CD4-positive, alpha-beta memory T cell (primary cell): ENCODE results near the gene FBXW5. TPM values are rescaled to one million over a fixed set of nuclear protein-coding genes. Genes with fewer than 3 reads are reported as not detected.

Experiments
- CTCF ChIA-PET: fragments of 350-600 bp; sonication (Branson Sonifier 250); formaldehyde crosslinking; loops from one replicate; lab custom pipeline; 2021; ENCODE audit warnings: inconsistent platforms; ENCODE audit not compliant: partially characterized antibody; lab: Charles Lee
- POLR2A ChIA-PET: fragments of 350-600 bp; sonication (Branson Sonifier 250); formaldehyde crosslinking; loops from one replicate; lab custom pipeline; 2021; ENCODE audit not compliant: partially characterized antibody; lab: Charles Lee
- DNase-seq, 5 donors: peaks; one replicate each; pipeline versions ENCODE4 v3.0.0 to v3.0.0-alpha.2; 2020 to 2022; ENCODE audit warnings: mixed read lengths in 1 of 5
- H3K27ac ChIP-seq: one replicate; pipeline ENCODE4 v1.7.0; 2013; ENCODE audit warnings: low read depth, low read length
- H3K27me3 ChIP-seq: 2 replicates; pipeline ENCODE4 v1.7.0; 2013; ENCODE audit warnings: mild to moderate bottlenecking, low read length, moderate library complexity; ENCODE audit not compliant: insufficient read depth
- H3K36me3 ChIP-seq: 2 replicates; pipeline ENCODE4 v1.7.0; 2013; ENCODE audit warnings: mild to moderate bottlenecking, low read length, moderate library complexity; ENCODE audit not compliant: insufficient read depth
- H3K4me1 ChIP-seq: 2 replicates; pipeline ENCODE4 v1.7.0; 2013; ENCODE audit warnings: mild to moderate bottlenecking, low read length, moderate library complexity; ENCODE audit not compliant: insufficient read depth
- H3K4me3 ChIP-seq, 2 donors: one replicate each; pipeline ENCODE4 v1.7.0; 2013; ENCODE audit warnings: low read length in 2 of 2, mild to moderate bottlenecking in 1 of 2
- H3K9me3 ChIP-seq, 2 donors: one replicate each; pipeline ENCODE4 v1.7.0; 2013; ENCODE audit warnings: low read length in 2 of 2, control low read depth in 1 of 2; ENCODE audit not compliant: control insufficient read depth in 1 of 2
- H3K27ac Mint-ChIP-seq, 7 donors: one replicate each; pipeline ENCODE4 v1.8.0; 2020 to 2021; ENCODE audit warnings: mixed read lengths in 7 of 7, mild to moderate bottlenecking in 6 of 7, inconsistent platforms in 3 of 7, moderate library complexity in 3 of 7
- H3K27me3 Mint-ChIP-seq, 2 donors: one replicate each; pipeline ENCODE4 v1.8.0; 2020 to 2021; ENCODE audit warnings: mixed read lengths in 2 of 2
- H3K36me3 Mint-ChIP-seq, 2 donors: one replicate each; pipeline ENCODE4 v1.8.0; 2020 to 2021; ENCODE audit warnings: mixed read lengths in 2 of 2, inconsistent platforms in 1 of 2, mild to moderate bottlenecking in 1 of 2
- H3K4me1 Mint-ChIP-seq, 4 donors: one replicate each; pipeline ENCODE4 v1.8.0; 2020 to 2021; ENCODE audit warnings: mixed read lengths in 4 of 4, mild to moderate bottlenecking in 1 of 4
- H3K4me3 Mint-ChIP-seq, 8 donors: one replicate each; pipeline ENCODE4 v1.8.0; 2020 to 2021; ENCODE audit warnings: mixed read lengths in 8 of 8, mild to moderate bottlenecking in 7 of 8, moderate library complexity in 6 of 8, inconsistent platforms in 3 of 8
- H3K9me3 Mint-ChIP-seq, 8 donors: one replicate each; pipeline ENCODE4 v1.8.0; 2020 to 2021; ENCODE audit warnings: mixed read lengths in 8 of 8, mild to moderate bottlenecking in 5 of 8, inconsistent platforms in 3 of 8, moderate library complexity in 1 of 8
- intact Hi-C: fragments of 100-400 bp; cut with micrococcal nuclease; formaldehyde crosslinking; loops from one replicate; pipeline ENCODE4 v1.15.1; 2023
- polyA plus RNA-seq, 2 donors: library from polyadenylated mRNA; unstranded; fragments of 300-500 nt; fragmentation: Illumina TruSeq; gene quantifications; one replicate each; pipeline ENCODE4 v1.2.3, GENCODE V29; 2021
- total RNA-seq, 2 experiments: library from RNA; stranded (reverse); gene quantifications; one replicate each; pipeline ENCODE4 v1.2.3, GENCODE V29; 2021

FBXW5 gene
- total and polyA plus RNA-seq, 4 experiments from 2014 or later, result 98.6 to 160 (median 122) TPM

- intact Hi-C loops, result no loop called here
- no peaks in the 10 kb centered on the region for H3K9me3 Mint-ChIP-seq
- no peaks in the 10 kb centered on the region for H3K27me3 Mint-ChIP-seq
- Histone ChIP-seq H3K27me3 (no peaks in the 10 kb centered on the region), H3K27ac (no peak overlapping the region), H3K4me1 (no peaks in the 10 kb centered on the region), H3K36me3 (peaks cover 46% of the 10 kb centered on the region), H3K9me3 (no peaks in the 10 kb centered on the region), H3K4me3 (no peak overlapping the region)
- ChIA-PET POLR2A (no interaction called here), CTCF (no interaction called here)
- no peak overlapping the region for H3K4me3 Mint-ChIP-seq
- peaks cover 38 to 42% of the 10 kb centered on the region in 2 donors for H3K36me3 Mint-ChIP-seq
- peak overlapping the region in 1 of 7 donors; percentile 37 for H3K27ac Mint-ChIP-seq
- H3K4me1 Mint-ChIP-seq, result peaks cover 3 to 16% (median 6%) of the 10 kb centered on the region in 4 donors
- DNase-seq, result no peak
Observed at GRCh38 chr9:136913701-136914438, 30.7 kb downstream of the FBXW5 start.

GRCh38 chr9:136910901-136911245 lies 33.7 kb downstream of the FBXW5 start:
- H3K27ac Mint-ChIP-seq, result no peak overlapping the region
- no peaks in the 10 kb centered on the region for H3K27me3 Mint-ChIP-seq
- CTCF ChIA-PET, result interaction anchor here (0.7 kb wide), 1 partner anchor 132 kb away, joined by 4 read pairs; no protein-coding TSS in a partner anchor
- POLR2A ChIA-PET, result no interaction called here
- no peaks in the 10 kb centered on the region for H3K9me3 Mint-ChIP-seq
- DNase-seq, result no peak
- no peak overlapping the region for H3K4me3 ChIP-seq
- peaks cover 4 to 19% (median 6%) of the 10 kb centered on the region in 4 donors for H3K4me1 Mint-ChIP-seq
- peaks cover 35% of the 10 kb centered on the region for H3K36me3 ChIP-seq
- no peaks in the 10 kb centered on the region for H3K27me3 ChIP-seq
- H3K36me3 Mint-ChIP-seq, result peaks cover 26 to 28% of the 10 kb centered on the region in 2 donors
- H3K4me3 Mint-ChIP-seq, result no peak overlapping the region
- H3K4me1 ChIP-seq, result no peaks in the 10 kb centered on the region
- no peaks in the 10 kb centered on the region for H3K9me3 ChIP-seq
- intact Hi-C loops, result no loop called here
- H3K27ac ChIP-seq, result no peak overlapping the region

- Mint-ChIP-seq H3K27me3 (no peaks in the 10 kb centered on the region), H3K27ac (no peak overlapping the region), H3K4me3 (no peak overlapping the region), H3K36me3 (peaks cover 23 to 26% of the 10 kb centered on the region in 2 donors), H3K9me3 (no peaks in the 10 kb centered on the region), H3K4me1 (peaks cover 6 to 17% (median 7%) of the 10 kb centered on the region in 4 donors)
- H3K36me3 ChIP-seq, result peaks cover 29% of the 10 kb centered on the region
- intact Hi-C loops, result no loop called here
- DNase-seq, result no peak
- ChIA-PET POLR2A (interaction anchor here (0.5 to 1.5 kb wide), 2 partner anchors 24 to 38 kb away, joined by 3 to 4 read pairs; partner anchors contain the start of gene TRAF2), CTCF (no interaction called here)
- no peaks in the 10 kb centered on the region for H3K9me3 ChIP-seq
- no peak overlapping the region for H3K27ac ChIP-seq
- H3K4me3 ChIP-seq, result no peak overlapping the region
- H3K4me1 ChIP-seq, result peaks cover 2% of the 10 kb centered on the region
- no peaks in the 10 kb centered on the region for H3K27me3 ChIP-seq
Observed at GRCh38 chr9:136910197-136910900, 34.2 kb downstream of the FBXW5 start.

- peaks cover 18 to 21% of the 10 kb centered on the region in 2 donors for H3K36me3 Mint-ChIP-seq
- CTCF ChIA-PET, result no interaction called here
- H3K9me3 ChIP-seq, result no peaks in the 10 kb centered on the region
- DNase-seq, result no peak
- peaks cover 17 to 43% (median 22%) of the 10 kb centered on the region in 4 donors for H3K4me1 Mint-ChIP-seq
- H3K27ac Mint-ChIP-seq, result peak overlapping the region in 4 of 7 donors; percentile 15 to 82 (median 50)
- no peaks in the 10 kb centered on the region for H3K9me3 Mint-ChIP-seq
- no peak overlapping the region for H3K4me3 Mint-ChIP-seq
- intact Hi-C loops, result no loop called here
- H3K4me1 ChIP-seq, result peaks cover 30% of the 10 kb centered on the region
- no peaks in the 10 kb centered on the region for H3K27me3 ChIP-seq
- peaks cover 15% of the 10 kb centered on the region for H3K36me3 ChIP-seq
- no peaks in the 10 kb centered on the region for H3K27me3 Mint-ChIP-seq
- H3K4me3 ChIP-seq, result no peak overlapping the region
- no peak overlapping the region for H3K27ac ChIP-seq
- POLR2A ChIA-PET, result interaction anchor here (1.5 kb wide), 1 partner anchor 26 kb away, joined by 3 read pairs; no protein-coding TSS in a partner anchor
Observed at GRCh38 chr9:136907011-136907914, 37.3 kb downstream of the FBXW5 start.

GRCh38 chr9:136906266-136906665 lies 38.3 kb downstream of the FBXW5 start:
- Histone ChIP-seq H3K27ac (no peak overlapping the region), H3K4me1 (peaks cover 40% of the 10 kb centered on the region), H3K9me3 (no peaks in the 10 kb centered on the region), H3K4me3 (no peak overlapping the region), H3K27me3 (no peaks in the 10 kb centered on the region), H3K36me3 (peaks cover 15% of the 10 kb centered on the region)
- Mint-ChIP-seq H3K4me1 (peaks cover 25 to 53% (median 32%) of the 10 kb centered on the region in 4 donors), H3K27me3 (no peaks in the 10 kb centered on the region), H3K4me3 (no peak overlapping the region), H3K36me3 (peaks cover 18 to 27% of the 10 kb centered on the region in 2 donors), H3K9me3 (no peaks in the 10 kb centered on the region), H3K27ac (peak overlapping the region in 6 of 7 donors; percentile 44 to 91 (median 76))
- DNase-seq, result no peak
- intact Hi-C loops, result no loop called here
- CTCF ChIA-PET, result no interaction called here
- POLR2A ChIA-PET, result interaction anchor here (1.4 to 1.5 kb wide), 2 partner anchors 20 to 25 kb away, joined by 3 read pairs; partner anchors contain the start of gene TRAF2

- H3K36me3 ChIP-seq, result peaks cover 15% of the 10 kb centered on the region
- H3K4me1 Mint-ChIP-seq, result peaks cover 27 to 56% (median 38%) of the 10 kb centered on the region in 4 donors
Observed at GRCh38 chr9:136903041-136903554, 41.4 kb downstream of the FBXW5 start.

More at GRCh38 chr9:136903041-136903554, 41.4 kb downstream of the FBXW5 start:
- peaks cover 23 to 42% of the 10 kb centered on the region in 2 donors for H3K36me3 Mint-ChIP-seq
- intact Hi-C loops, result loop anchor here (2.0 to 5.0 kb wide), 2 partner anchors 36 to 42 kb away; partner anchors contain the start of genes C8G, EDF1 and FBXW5
- Histone ChIP-seq H3K9me3 (no peaks in the 10 kb centered on the region), H3K27ac (peak overlapping the region; percentile 96), H3K27me3 (no peaks in the 10 kb centered on the region), H3K4me3 (no peak overlapping the region), H3K4me1 (peaks cover 41% of the 10 kb centered on the region)
- H3K27ac Mint-ChIP-seq, result peak overlapping the region; percentile 98 to 100 (median 99)
- no peaks in the 10 kb centered on the region for H3K27me3 Mint-ChIP-seq
- ChIA-PET POLR2A (interaction anchor here (0.6 to 2.9 kb wide), 12 partner anchors 10 to 183 kb away, joined by 3 to 39 read pairs (median 4); partner anchors contain the start of genes CLIC3, EDF1, FBXW5 and MAN1B1), CTCF (interaction anchor here (0.7 to 5.3 kb wide), 6 partner anchors 21 to 143 kb away, joined by 3 to 29 read pairs (median 3); partner anchors contain the start of gene AJM1)
- H3K9me3 Mint-ChIP-seq, result no peaks in the 10 kb centered on the region
- peak overlapping the region in 7 of 8 donors; percentile 17 to 84 (median 65) for H3K4me3 Mint-ChIP-seq
- DNase-seq, result peak in 3 of 5 donors; percentile 33 to 52 (median 38)
